Measurements from ENCODE around the gene TRPM2.

TRPM2 gene

DNA sequence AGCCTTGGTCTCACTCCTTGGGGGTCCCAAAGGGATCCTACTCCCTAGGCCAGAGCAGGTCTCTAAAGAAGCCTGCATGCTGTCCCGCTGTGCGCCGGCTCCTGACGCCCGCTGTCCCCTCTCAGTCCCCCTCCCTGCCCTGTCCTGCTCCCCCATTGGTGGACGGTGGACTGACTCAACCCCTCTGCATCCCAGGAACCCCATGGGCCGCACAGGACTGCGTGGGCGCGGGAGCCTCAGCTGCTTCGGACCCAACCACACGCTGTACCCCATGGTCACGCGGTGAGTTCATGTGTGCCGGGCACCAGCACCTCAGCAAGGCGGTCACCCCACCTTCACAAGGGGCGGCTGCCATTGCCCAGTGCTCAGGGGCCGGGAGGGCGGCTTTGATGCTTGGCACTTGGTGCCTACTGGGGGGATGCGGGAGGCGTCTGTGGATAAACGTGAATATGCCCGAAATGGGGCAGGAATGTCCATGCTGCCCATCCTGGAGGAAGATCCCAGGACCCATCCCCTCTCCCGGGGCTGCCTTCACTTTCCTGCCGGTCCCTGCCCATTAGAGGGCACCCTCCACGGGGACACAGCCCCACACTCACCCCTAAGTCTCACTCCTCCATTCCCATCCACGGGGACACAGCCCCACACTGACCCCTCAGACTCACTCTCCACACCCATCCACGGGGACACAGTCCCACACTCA, 81.7 kb downstream of the TRPM2 start:
- DNase-seq (ENCODE audit: low read depth) = no peak
- TF ChIP-seq, protein P1, sequence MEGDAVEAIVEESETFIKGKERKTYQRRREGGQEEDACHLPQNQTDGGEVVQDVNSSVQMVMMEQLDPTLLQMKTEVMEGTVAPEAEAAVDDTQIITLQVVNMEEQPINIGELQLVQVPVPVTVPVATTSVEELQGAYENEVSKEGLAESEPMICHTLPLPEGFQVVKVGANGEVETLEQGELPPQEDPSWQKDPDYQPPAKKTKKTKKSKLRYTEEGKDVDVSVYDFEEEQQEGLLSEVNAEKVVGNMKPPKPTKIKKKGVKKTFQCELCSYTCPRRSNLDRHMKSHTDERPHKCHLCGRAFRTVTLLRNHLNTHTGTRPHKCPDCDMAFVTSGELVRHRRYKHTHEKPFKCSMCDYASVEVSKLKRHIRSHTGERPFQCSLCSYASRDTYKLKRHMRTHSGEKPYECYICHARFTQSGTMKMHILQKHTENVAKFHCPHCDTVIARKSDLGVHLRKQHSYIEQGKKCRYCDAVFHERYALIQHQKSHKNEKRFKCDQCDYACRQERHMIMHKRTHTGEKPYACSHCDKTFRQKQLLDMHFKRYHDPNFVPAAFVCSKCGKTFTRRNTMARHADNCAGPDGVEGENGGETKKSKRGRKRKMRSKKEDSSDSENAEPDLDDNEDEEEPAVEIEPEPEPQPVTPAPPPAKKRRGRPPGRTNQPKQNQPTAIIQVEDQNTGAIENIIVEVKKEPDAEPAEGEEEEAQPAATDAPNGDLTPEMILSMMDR (IDR thresholded peaks at IDR 0.05; ENCODE audit: low read depth, low read length, missing control alignments) = no peak
- H3K4me3 ChIP-seq (ENCODE audit: low read depth, low read length) = no peak overlapping the region

DNA sequence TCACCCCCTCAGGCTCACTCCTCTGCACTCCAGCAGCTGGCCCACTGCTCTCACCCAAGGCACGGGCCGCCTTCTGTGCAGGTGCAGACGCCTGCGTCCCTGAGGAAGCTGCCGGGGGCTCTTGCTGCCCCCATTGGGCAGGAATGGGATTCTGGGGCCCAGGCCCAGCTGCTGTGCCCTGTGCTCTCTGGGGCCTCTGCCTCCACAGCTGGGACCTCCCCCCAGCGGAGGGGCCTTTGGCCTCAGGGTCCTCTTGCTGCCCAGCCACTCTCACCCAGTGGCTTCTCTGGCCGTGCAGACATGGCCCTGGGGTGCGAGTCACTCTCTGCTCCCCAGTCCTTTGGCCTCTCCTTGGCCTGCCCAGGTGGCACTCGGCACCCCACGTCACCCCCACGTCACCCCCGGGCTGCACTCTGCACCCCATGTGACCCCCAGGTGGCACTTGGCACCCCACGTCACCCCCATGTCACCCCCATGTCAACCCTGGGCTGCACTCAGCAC, 82.7 kb downstream of the TRPM2 start:
- H3K4me3 ChIP-seq (ENCODE audit: low read depth, low read length) = no peak overlapping the region
- TF ChIP-seq, protein P1 (IDR thresholded peaks at IDR 0.05; ENCODE audit: low read depth, low read length, missing control alignments) = no peak
- no peak for DNase-seq (ENCODE audit: low read depth)

DNA sequence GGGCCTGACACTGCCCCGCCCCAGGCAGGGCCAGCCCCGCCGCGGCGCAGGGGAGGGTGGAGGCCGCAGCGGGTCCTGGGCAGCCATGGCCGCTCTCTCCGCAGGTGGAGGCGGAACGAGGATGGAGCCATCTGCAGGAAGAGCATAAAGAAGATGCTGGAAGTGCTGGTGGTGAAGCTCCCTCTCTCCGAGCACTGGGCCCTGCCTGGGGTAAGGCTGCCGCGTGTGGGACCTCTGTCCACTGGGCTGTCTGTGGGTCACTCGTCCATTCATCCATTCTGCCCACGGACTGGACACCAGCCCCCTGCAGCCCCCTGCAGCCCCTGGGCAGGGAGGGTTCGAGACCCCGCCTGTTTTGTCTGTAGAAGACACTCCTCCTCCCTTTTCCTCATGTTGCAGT, 83.5 kb downstream of the TRPM2 start:
- DNase-seq (ENCODE audit: low read depth) = no peak
- TF ChIP-seq, protein P1 (IDR thresholded peaks at IDR 0.05; ENCODE audit: low read depth, low read length, missing control alignments) = no peak

DNA sequence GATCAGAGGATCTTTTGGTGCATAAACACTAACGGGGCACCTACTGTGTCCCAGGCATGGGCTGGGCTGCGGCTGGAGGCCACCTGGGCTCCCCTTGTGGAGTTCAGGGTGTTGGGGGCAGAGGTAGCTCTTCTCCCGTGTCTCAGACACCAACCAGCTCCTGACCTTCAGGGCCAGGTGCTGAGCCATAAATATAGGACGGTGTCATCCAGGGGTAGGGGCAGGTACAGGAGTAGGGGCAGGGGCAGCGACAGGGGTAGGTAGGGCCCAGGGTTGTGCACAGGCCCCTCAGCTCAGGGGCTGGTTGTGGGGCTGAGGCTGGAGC, 83.9 kb downstream of the TRPM2 start:
- no peak for DNase-seq (ENCODE audit: low read depth)
- TF ChIP-seq, protein P1 (IDR thresholded peaks at IDR 0.05; ENCODE audit: low read depth, low read length, missing control alignments) = no peak
- H3K4me3 ChIP-seq (ENCODE audit: low read depth, low read length) = no peak overlapping the region

More for the DNA sequence above, 83.5 kb downstream of the TRPM2 start:
- H3K4me3 ChIP-seq (ENCODE audit: low read depth, low read length) = no peak overlapping the region

DNA sequence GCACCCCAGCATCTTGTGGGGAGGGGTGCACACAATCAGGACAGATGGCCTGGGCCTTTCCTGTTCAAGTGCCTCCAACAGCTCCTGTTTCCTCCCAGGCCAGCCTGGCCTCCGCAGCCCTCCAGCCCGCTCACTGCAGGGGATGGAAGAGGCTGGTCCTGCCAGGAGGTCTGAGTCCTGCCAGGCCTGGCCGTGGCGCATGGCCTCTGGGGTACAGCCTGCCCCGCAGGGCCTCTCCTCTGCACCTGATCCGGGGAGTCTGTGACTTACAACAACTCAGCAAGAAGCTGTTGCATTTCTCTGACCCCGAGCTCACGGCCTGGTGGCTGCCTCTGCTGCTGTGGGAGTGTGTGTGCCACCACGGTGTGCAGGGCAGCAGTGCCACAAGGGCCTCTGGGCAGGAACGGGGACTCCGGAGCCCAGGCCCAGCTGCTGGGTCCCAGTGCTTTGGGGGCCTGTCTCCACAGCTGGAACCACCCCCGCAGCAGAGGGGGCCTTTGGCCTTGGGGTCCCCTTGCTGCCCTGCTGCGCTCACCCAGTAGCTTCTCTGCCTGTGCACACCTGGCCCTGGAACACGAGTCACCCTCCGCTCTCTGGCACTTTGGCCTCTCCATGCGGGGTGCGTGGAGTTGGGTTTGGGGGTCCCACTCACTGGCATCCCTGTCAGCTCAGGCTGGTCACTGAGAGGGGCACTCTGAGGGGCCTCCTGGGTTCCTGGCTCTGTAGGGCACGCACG, 84.4 kb downstream of the TRPM2 start:
- TF ChIP-seq, protein P1 (IDR thresholded peaks at IDR 0.05; ENCODE audit: low read depth, low read length, missing control alignments) = no peak
- no peak for DNase-seq (ENCODE audit: low read depth)
- no peak overlapping the region for H3K4me3 ChIP-seq (ENCODE audit: low read depth, low read length)

DNA sequence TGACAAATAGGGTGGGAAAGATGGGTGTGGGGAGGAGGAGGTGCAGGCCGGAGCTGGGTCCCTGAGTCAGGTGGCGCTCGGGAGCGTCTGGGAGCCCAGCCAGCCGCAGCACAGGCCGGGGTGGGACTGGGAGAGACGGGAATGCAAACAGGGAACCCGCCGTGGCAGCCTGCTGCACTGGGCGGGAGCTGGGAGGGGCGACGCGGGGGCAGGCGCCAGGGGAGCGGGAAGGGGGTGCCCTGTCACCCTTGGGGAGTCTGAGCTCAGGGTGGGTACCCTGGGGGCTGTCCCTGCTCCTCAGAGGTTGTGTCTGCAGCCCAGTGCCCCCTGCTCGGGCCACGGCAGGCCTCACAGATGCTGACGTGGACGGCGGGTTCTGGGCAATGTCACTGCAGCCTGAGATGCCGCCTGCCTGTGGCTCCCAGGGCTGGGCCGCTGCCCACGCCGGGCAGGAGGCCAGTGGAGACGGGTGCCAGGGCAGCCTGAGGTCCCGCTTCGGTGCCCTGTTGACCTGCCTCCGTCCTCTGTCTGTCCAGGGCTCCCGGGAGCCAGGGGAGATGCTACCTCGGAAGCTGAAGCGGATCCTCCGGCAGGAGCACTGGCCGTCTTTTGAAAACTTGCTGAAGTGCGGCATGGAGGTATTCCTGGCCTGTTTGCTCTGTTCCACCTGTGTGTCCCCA, 85.2 kb downstream of the TRPM2 start:
- TF ChIP-seq, protein P1 (IDR thresholded peaks at IDR 0.05; ENCODE audit: low read depth, low read length, missing control alignments) = no peak
- no peak overlapping the region for H3K4me3 ChIP-seq (ENCODE audit: low read depth, low read length)
- no peak for DNase-seq (ENCODE audit: low read depth)
